Calu3 (cell line): ENCODE measurements around the gene GPR83. TPM values are rescaled to one million over a fixed set of nuclear protein-coding genes. Genes with fewer than 3 reads are reported as not detected.

Experiments
- Bru-seq: library from RNA; stranded (reverse); fragments of 400-500 nt; gene quantifications from one replicate; lab custom pipeline; 2021; lab: Mats Ljungman, UMichigan
- BruChase-seq, 2 experiments: library from RNA; stranded (reverse); fragments of 400-500 nt; gene quantifications; one replicate each; lab custom pipeline; 2021; lab: Mats Ljungman, UMichigan
- BruUV-seq: library from RNA; stranded (reverse); fragments of 400-500 nt; replicated peaks from 2 replicates; lab custom pipeline; 2021; lab: Mats Ljungman, UMichigan
- CTCF ChIA-PET: fragments of 300-600 bp; sonication (Branson Sonifier 250); formaldehyde crosslinking; loops from one replicate; lab custom pipeline; 2022; ENCODE audit warnings: antibody characterized with exemption; lab: Charles Lee
- DNase-seq: peaks from one replicate; pipeline ENCODE4 v3.0.0; 2022
- H3K27ac Mint-ChIP-seq: one replicate; pipeline ENCODE4 v1.8.0; 2022; ENCODE audit warnings: mixed read lengths; ENCODE audit not compliant: unreplicated experiment
- H3K27me3 Mint-ChIP-seq: one replicate; pipeline ENCODE4 v1.8.0; 2022; ENCODE audit warnings: mixed read lengths; ENCODE audit not compliant: unreplicated experiment
- H3K36me3 Mint-ChIP-seq: one replicate; pipeline ENCODE4 v1.8.0; 2022; ENCODE audit warnings: mild to moderate bottlenecking, moderate library complexity, mixed read lengths; ENCODE audit not compliant: insufficient read depth, unreplicated experiment
- H3K4me1 Mint-ChIP-seq: one replicate; pipeline ENCODE4 v1.8.0; 2022; ENCODE audit warnings: mild to moderate bottlenecking, low read depth, mixed read lengths; ENCODE audit not compliant: unreplicated experiment
- H3K4me3 Mint-ChIP-seq: one replicate; pipeline ENCODE4 v1.8.0; 2022; ENCODE audit warnings: mild to moderate bottlenecking, low read depth, moderate library complexity, mixed read lengths; ENCODE audit not compliant: unreplicated experiment
- H3K9me3 Mint-ChIP-seq: one replicate; pipeline ENCODE4 v1.8.0; 2022; ENCODE audit warnings: low read depth, mixed read lengths; ENCODE audit not compliant: unreplicated experiment
- intact Hi-C: fragments of 100-400 bp; cut with micrococcal nuclease; formaldehyde crosslinking; loops from one replicate; pipeline ENCODE4 v1.10.0; 2022; ENCODE audit not compliant: unreplicated experiment
- long read RNA-seq: library from polyadenylated mRNA; stranded (forward); transcript quantifications from one replicate; pipeline ENCODE4 v2.0.0, GENCODE V29; 2022
- total RNA-seq: library from RNA; stranded (reverse); gene quantifications from 2 replicates; pipeline ENCODE4 v1.2.3, GENCODE V29; 2022
- TF ChIP-seq, protein P1 (sequence below): fragments of 200-600 bp; IDR thresholded peaks from one replicate; pipeline ENCODE4 v1.8.0; 2022; ENCODE audit warnings: antibody characterized with exemption; ENCODE audit not compliant: unreplicated experiment

GPR83 gene
- total RNA-seq (0.07 and 0.19 TPM in 2 replicates), Bru-seq, nascent RNA (percentile 30 among the genes with signal in this experiment), BruChase-seq, experiment 1, labeled RNA remaining after a 6-hour chase (percentile 32 among the genes with signal in this experiment), BruChase-seq, experiment 2, labeled RNA remaining after a 2-hour chase (percentile 38 among the genes with signal in this experiment)
- long read RNA-seq, full-length matches to known transcripts: 1 of 1 reads
- long read RNA-seq, partial matches to known transcripts: 0 of 1 reads
- long read RNA-seq, other reads (novel, unspliced or antisense): 0 of 1 reads

GRCh38 chr11:94400839-94401772 is at the start of gene GPR83:
GPR83 (minus strand) TSS chr11:94401419; CDS start chr11:94401247, 172 bp downstream.
- CTCF ChIA-PET: no interaction called here
- H3K36me3 Mint-ChIP-seq: no peaks in the 10 kb centered on the region
- intact Hi-C loops: no loop called here
- H3K4me1 Mint-ChIP-seq: peaks cover 10% of the 10 kb centered on the region
- no TSS peak for BruUV-seq
- H3K9me3 Mint-ChIP-seq: no peaks in the 10 kb centered on the region
- TF ChIP-seq, protein P1, sequence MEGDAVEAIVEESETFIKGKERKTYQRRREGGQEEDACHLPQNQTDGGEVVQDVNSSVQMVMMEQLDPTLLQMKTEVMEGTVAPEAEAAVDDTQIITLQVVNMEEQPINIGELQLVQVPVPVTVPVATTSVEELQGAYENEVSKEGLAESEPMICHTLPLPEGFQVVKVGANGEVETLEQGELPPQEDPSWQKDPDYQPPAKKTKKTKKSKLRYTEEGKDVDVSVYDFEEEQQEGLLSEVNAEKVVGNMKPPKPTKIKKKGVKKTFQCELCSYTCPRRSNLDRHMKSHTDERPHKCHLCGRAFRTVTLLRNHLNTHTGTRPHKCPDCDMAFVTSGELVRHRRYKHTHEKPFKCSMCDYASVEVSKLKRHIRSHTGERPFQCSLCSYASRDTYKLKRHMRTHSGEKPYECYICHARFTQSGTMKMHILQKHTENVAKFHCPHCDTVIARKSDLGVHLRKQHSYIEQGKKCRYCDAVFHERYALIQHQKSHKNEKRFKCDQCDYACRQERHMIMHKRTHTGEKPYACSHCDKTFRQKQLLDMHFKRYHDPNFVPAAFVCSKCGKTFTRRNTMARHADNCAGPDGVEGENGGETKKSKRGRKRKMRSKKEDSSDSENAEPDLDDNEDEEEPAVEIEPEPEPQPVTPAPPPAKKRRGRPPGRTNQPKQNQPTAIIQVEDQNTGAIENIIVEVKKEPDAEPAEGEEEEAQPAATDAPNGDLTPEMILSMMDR: no peak
- peaks cover 62% of the 10 kb centered on the region for H3K27me3 Mint-ChIP-seq
- DNase-seq: no peak
- peak within 1 kb of the TSS; percentile 40 for H3K4me3 Mint-ChIP-seq
- no peak within 1 kb of the TSS for H3K27ac Mint-ChIP-seq

GRCh38 chr11:94450048-94450447 is 48.8 kb upstream of the GPR83 start:
- Mint-ChIP-seq H3K36me3 (peaks cover 5% of the 10 kb centered on the region), H3K27ac (no peak overlapping the region), H3K4me3 (no peak overlapping the region), H3K9me3 (no peaks in the 10 kb centered on the region), H3K4me1 (peaks cover 9% of the 10 kb centered on the region), H3K27me3 (no peaks in the 10 kb centered on the region)
- intact Hi-C loops: no loop called here
- DNase-seq: no peak
- TF ChIP-seq, protein P1: no peak
- CTCF ChIA-PET: no interaction called here
- no TSS peak for BruUV-seq

DNA sequence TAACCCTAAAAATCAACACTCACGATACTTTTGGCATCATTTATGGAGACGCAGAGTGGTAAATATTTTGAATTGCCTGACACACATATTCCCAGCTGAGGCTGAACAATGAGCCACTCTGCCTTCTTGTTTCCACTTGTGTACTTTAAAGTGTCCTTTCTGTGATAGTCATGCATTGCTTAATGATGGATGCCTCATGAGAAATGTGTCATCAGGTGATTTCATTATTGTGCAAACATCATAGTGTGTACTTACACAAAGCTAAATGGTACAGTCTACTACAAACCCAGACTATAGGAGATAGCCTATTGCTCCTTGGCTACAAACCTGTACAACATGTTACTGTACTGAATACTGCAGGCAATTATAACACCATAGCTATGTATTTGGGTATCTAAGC is 48.2 kb upstream of the GPR83 start:
- BruUV-seq: no TSS peak
- no peaks in the 10 kb centered on the region for H3K27me3 Mint-ChIP-seq
- H3K4me1 Mint-ChIP-seq: peaks cover 9% of the 10 kb centered on the region
- peak; percentile 0 for DNase-seq
- no peak overlapping the region for H3K27ac Mint-ChIP-seq
- H3K9me3 Mint-ChIP-seq: no peaks in the 10 kb centered on the region
- CTCF ChIA-PET: no interaction called here
- no peak overlapping the region for H3K4me3 Mint-ChIP-seq
- TF ChIP-seq, protein P1: no peak
- H3K36me3 Mint-ChIP-seq: peaks cover 7% of the 10 kb centered on the region
- intact Hi-C loops: no loop called here

GRCh38 chr11:94449029-94449428 is 47.8 kb upstream of the GPR83 start:
- Mint-ChIP-seq H3K27me3 (no peaks in the 10 kb centered on the region), H3K27ac (no peak overlapping the region), H3K4me3 (no peak overlapping the region), H3K4me1 (peaks cover 9% of the 10 kb centered on the region), H3K36me3 (peaks cover 11% of the 10 kb centered on the region), H3K9me3 (no peaks in the 10 kb centered on the region)
- CTCF ChIA-PET: no interaction called here
- BruUV-seq: no TSS peak
- intact Hi-C loops: no loop called here
- TF ChIP-seq, protein P1: no peak
- DNase-seq: no peak
